Cardiac muscle cell (in vitro differentiated cells and primary cell): ENCODE data around the gene PRSS56. TPM values are rescaled to one million over a fixed set of nuclear protein-coding genes. Genes with fewer than 3 reads are reported as not detected.

ENCODE experiments used
- DNase-seq, 2 donors: peaks; one replicate each; pipeline versions ENCODE4 v3.0.0 to v3.0.0-alpha.2; 2010 to 2017; ENCODE audit warnings: low read depth in 1 of 2, low spot score in 1 of 2
- H3K27ac ChIP-seq: fragments of 200-600 bp; sonication (generic); 2 replicates; pipeline ENCODE4 v1.5.1; 2016
- H3K27me3 ChIP-seq: fragments of 200-600 bp; sonication (generic); 2 replicates; pipeline ENCODE4 v1.6.0; 2016; ENCODE audit warnings: control low read depth
- H3K36me3 ChIP-seq: fragments of 200-600 bp; sonication (generic); 2 replicates; pipeline ENCODE4 v1.5.1; 2016; ENCODE audit warnings: control low read depth
- H3K4me1 ChIP-seq: fragments of 200-600 bp; sonication (generic); 2 replicates; pipeline ENCODE4 v1.8.1; 2017; ENCODE audit warnings: low read depth, mild to moderate bottlenecking, mixed run types
- H3K4me3 ChIP-seq: fragments of 200-600 bp; sonication (generic); 2 replicates; pipeline ENCODE4 v1.5.1; 2016; ENCODE audit warnings: mild to moderate bottlenecking
- H3K9me3 ChIP-seq: fragments of 200-600 bp; sonication (generic); 2 replicates; pipeline ENCODE4 v1.5.1; 2017; ENCODE audit warnings: low read depth, mild to moderate bottlenecking, control low read depth
- polyA plus RNA-seq: library from polyadenylated mRNA; unstranded; fragments of >200 nt; fragmentation: Nextera tagmentation; extraction: Ambion mirVana; gene quantifications from 2 replicates; pipeline ENCODE4 v1.2.1, GENCODE V29; 2016
- total RNA-seq: library from RNA; depleted of rRNA; stranded (reverse); fragments of >200 nt; gene quantifications from 2 replicates; pipeline ENCODE4 v1.2.3, GENCODE V29; 2016
- TF ChIP-seq, protein P1 (sequence below): IDR thresholded peaks from 2 replicates; pipeline ENCODE4 v1.5.1; 2012; ENCODE audit warnings: low read depth, mild to moderate bottlenecking, low read length

PRSS56 gene
- total and polyA plus RNA-seq, 2 experiments from 2014 or later: not detected

GRCh38 chr2:232482301-232483238 lies 37.6 kb upstream of the PRSS56 start:
- TF ChIP-seq, protein P1, sequence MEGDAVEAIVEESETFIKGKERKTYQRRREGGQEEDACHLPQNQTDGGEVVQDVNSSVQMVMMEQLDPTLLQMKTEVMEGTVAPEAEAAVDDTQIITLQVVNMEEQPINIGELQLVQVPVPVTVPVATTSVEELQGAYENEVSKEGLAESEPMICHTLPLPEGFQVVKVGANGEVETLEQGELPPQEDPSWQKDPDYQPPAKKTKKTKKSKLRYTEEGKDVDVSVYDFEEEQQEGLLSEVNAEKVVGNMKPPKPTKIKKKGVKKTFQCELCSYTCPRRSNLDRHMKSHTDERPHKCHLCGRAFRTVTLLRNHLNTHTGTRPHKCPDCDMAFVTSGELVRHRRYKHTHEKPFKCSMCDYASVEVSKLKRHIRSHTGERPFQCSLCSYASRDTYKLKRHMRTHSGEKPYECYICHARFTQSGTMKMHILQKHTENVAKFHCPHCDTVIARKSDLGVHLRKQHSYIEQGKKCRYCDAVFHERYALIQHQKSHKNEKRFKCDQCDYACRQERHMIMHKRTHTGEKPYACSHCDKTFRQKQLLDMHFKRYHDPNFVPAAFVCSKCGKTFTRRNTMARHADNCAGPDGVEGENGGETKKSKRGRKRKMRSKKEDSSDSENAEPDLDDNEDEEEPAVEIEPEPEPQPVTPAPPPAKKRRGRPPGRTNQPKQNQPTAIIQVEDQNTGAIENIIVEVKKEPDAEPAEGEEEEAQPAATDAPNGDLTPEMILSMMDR: no peak
- peaks cover 4% of the 10 kb centered on the region for H3K4me1 ChIP-seq
- no peaks in the 10 kb centered on the region for H3K36me3 ChIP-seq
- no peak overlapping the region for H3K4me3 ChIP-seq
- no peak for DNase-seq
- peaks cover 94% of the 10 kb centered on the region for H3K27me3 ChIP-seq
- H3K27ac ChIP-seq: no peak overlapping the region
- no peaks in the 10 kb centered on the region for H3K9me3 ChIP-seq

DNA sequence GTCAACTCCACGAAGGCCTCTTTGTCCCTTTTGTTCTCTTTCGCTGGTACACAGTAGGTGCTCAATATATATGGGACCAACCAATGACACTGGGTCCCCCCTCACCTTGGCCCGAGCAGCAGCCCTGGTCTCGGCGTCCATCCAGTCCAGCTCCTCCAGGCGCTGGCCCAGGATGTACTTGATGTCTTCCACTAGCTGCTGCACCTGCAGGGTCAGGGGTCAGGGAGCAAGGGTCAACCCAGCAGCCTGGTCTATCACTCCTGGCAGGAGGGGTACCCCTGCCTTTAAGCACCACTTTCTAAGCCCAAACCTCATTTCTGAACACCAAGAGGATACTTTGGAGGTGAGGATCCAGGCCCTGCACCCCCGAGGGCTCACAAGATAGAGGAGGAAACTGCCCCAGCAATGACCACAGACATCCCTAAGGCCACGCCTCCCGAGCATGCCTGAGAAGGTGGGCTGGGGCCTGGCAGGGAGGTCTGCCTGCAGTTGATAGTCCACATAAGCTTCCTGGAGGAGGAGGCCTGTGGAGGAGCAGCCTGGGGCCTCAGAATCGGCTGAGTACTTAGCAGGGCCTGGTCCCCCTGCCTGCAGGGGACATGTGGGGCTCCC lies 36.8 kb upstream of the PRSS56 start:
- DNase-seq: no peak
- no peak overlapping the region for H3K4me3 ChIP-seq
- H3K27ac ChIP-seq: no peak overlapping the region
- peaks cover 94% of the 10 kb centered on the region for H3K27me3 ChIP-seq
- H3K9me3 ChIP-seq: no peaks in the 10 kb centered on the region
- no peaks in the 10 kb centered on the region for H3K36me3 ChIP-seq
- H3K4me1 ChIP-seq: peaks cover 4% of the 10 kb centered on the region
- TF ChIP-seq, protein P1: no peak

DNA sequence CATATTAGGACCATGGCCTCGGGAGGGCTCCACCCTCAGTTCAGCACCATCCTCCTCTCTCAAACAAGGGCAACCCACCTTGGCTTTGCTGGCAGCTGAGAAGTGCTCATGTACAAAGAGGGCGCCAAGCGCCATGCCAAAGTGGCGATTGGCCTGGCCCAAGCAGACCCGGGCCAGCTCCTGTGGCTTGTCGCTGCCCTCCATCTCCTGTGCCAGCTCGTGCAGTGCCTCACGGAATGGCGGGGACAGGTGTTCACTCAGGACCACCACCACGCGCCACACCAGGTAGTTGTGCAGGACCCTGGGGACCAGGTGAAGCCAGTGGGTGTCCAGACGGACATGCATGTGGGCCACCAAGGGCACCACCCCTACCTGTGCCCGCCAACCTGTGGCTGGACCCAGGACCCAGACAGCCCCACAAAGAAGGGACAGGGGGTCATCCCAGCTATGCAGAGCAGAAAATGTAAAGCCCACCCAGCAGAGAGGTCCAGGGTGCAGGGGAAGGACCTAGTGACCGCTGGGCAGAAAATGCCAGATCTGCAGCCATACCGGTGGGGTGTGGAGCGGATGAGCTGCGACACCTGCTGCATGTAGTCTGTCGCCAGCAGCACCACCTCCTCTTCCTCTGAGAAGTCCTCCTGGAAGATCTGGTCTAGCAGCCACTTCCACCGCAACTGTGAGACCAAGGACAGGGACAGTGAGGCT lies 36.1 kb upstream of the PRSS56 start:
- Histone ChIP-seq H3K27ac (no peak overlapping the region), H3K4me1 (peaks cover 4% of the 10 kb centered on the region), H3K27me3 (peaks cover 97% of the 10 kb centered on the region), H3K36me3 (no peaks in the 10 kb centered on the region), H3K9me3 (no peaks in the 10 kb centered on the region), H3K4me3 (no peak overlapping the region)
- no peak for DNase-seq
- TF ChIP-seq, protein P1: no peak

- DNase-seq: no peak
- Histone ChIP-seq H3K27ac (no peak overlapping the region), H3K4me3 (no peak overlapping the region), H3K36me3 (no peaks in the 10 kb centered on the region), H3K27me3 (peaks cover 97% of the 10 kb centered on the region), H3K4me1 (peaks cover 4% of the 10 kb centered on the region), H3K9me3 (no peaks in the 10 kb centered on the region)
- TF ChIP-seq, protein P1: no peak
Observed at GRCh38 chr2:232484628-232485347, 35.4 kb upstream of the PRSS56 start.

DNA sequence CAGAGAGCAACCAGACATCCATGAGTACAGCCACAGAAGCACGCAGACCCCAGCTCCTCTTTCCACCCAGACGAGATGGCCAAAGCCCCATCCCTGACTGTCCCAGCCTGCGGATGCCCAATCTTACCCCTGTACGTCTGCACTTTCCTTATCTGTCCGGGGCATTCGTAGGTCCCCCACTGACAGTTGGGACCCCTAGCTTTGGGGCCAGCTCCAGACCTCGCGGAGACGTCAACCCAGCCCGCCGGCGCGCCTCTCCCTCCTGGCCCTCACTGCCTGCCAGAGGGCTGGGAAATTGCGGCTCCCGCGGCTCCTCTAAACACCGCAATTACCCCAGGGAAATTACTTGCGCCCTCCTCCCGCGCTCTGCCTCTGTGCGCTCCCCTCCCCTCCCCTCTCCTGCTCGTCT lies 34.8 kb upstream of the PRSS56 start:
- Histone ChIP-seq H3K4me3 (peak overlapping the region; percentile 8), H3K27me3 (peaks cover 99% of the 10 kb centered on the region), H3K9me3 (no peaks in the 10 kb centered on the region), H3K27ac (no peak overlapping the region), H3K4me1 (peaks cover 4% of the 10 kb centered on the region), H3K36me3 (no peaks in the 10 kb centered on the region)
- DNase-seq: no peak
- TF ChIP-seq, protein P1: no peak
